Progenitor cell of endocrine pancreas (in vitro differentiated cells): ENCODE results near the gene EFNA2. TPM values are rescaled to one million over a fixed set of nuclear protein-coding genes. Genes with fewer than 3 reads are reported as not detected.

Experiments
- DNase-seq: peaks from one replicate; pipeline ENCODE4 v3.0.0; 2021; ENCODE audit warnings: low spot score; ENCODE audit not compliant: unreplicated experiment
- H3K27ac Mint-ChIP-seq: 2 replicates; pipeline ENCODE4 v1.8.0; 2021; ENCODE audit warnings: mild to moderate bottlenecking, moderate library complexity, mixed read lengths
- H3K27me3 Mint-ChIP-seq: 2 replicates; pipeline ENCODE4 v1.8.0; 2021; ENCODE audit warnings: mixed read lengths
- H3K36me3 Mint-ChIP-seq: 2 replicates; pipeline ENCODE4 v1.8.0; 2022; ENCODE audit warnings: mixed read lengths; ENCODE audit not compliant: insufficient read depth
- H3K4me1 Mint-ChIP-seq: 2 replicates; pipeline ENCODE4 v1.8.0; 2021; ENCODE audit warnings: low read depth, mixed read lengths
- H3K4me3 Mint-ChIP-seq: 2 replicates; pipeline ENCODE4 v1.8.0; 2021; ENCODE audit warnings: low read depth, mild to moderate bottlenecking, moderate library complexity, mixed read lengths
- H3K9me3 Mint-ChIP-seq: 2 replicates; pipeline ENCODE4 v1.8.0; 2021; ENCODE audit warnings: low read depth, mixed read lengths
- CTCF ChIP-seq: fragments of 200-600 bp; sonication (generic); IDR thresholded peaks from one replicate; pipeline ENCODE4 v1.5.0; 2021; ENCODE audit warnings: antibody characterized with exemption, mild to moderate bottlenecking; ENCODE audit not compliant: unreplicated experiment
- total RNA-seq: library from RNA; stranded (reverse); gene quantifications from 2 replicates; pipeline ENCODE4 v1.2.1, GENCODE V29; 2021

EFNA2 gene
- total RNA-seq, 1 donor from 2014 or later = 26.5 TPM

- TF ChIP-seq CTCF = no peak
- Mint-ChIP-seq H3K36me3 (no peaks in the 10 kb centered on the region), H3K4me3 (no peak overlapping the region)
Observed at GRCh38 chr19:1340681-1341469, 55.2 kb downstream of the EFNA2 start.

GRCh38 chr19:1343041-1343440, 57.4 kb downstream of the EFNA2 start:
- no peak overlapping the region for H3K27ac Mint-ChIP-seq
- H3K4me3 Mint-ChIP-seq = no peak overlapping the region

More at GRCh38 chr19:1340681-1341469, 55.2 kb downstream of the EFNA2 start:
- H3K9me3 Mint-ChIP-seq = no peaks in the 10 kb centered on the region
- H3K27me3 Mint-ChIP-seq = peaks cover 6% of the 10 kb centered on the region
- H3K4me1 Mint-ChIP-seq = no peaks in the 10 kb centered on the region
- no peak overlapping the region for H3K27ac Mint-ChIP-seq
- no peak for DNase-seq

GRCh38 chr19:1349211-1349610, 63.5 kb downstream of the EFNA2 start:
- DNase-seq = no peak
- H3K9me3 Mint-ChIP-seq = no peaks in the 10 kb centered on the region
- TF ChIP-seq CTCF = no peak
- H3K36me3 Mint-ChIP-seq = no peaks in the 10 kb centered on the region
- peaks cover 3% of the 10 kb centered on the region for H3K27me3 Mint-ChIP-seq
- H3K27ac Mint-ChIP-seq = no peak overlapping the region
- H3K4me1 Mint-ChIP-seq = no peaks in the 10 kb centered on the region
- H3K4me3 Mint-ChIP-seq = no peak overlapping the region

More at GRCh38 chr19:1343041-1343440, 57.4 kb downstream of the EFNA2 start:
- Mint-ChIP-seq H3K36me3 (no peaks in the 10 kb centered on the region), H3K4me1 (no peaks in the 10 kb centered on the region), H3K9me3 (no peaks in the 10 kb centered on the region), H3K27me3 (peaks cover 6% of the 10 kb centered on the region)
- DNase-seq = no peak
- no peak for TF ChIP-seq CTCF

- no peak overlapping the region for H3K27ac Mint-ChIP-seq
- TF ChIP-seq CTCF = no peak
Observed at GRCh38 chr19:1350867-1351266, 65.2 kb downstream of the EFNA2 start.

More at GRCh38 chr19:1350867-1351266, 65.2 kb downstream of the EFNA2 start:
- no peaks in the 10 kb centered on the region for H3K36me3 Mint-ChIP-seq
- no peaks in the 10 kb centered on the region for H3K27me3 Mint-ChIP-seq
- DNase-seq = no peak
- H3K4me1 Mint-ChIP-seq = peaks cover 6% of the 10 kb centered on the region
- no peak overlapping the region for H3K4me3 Mint-ChIP-seq
- H3K9me3 Mint-ChIP-seq = no peaks in the 10 kb centered on the region

Other genes with a start within 250 kb of the EFNA2 start
- gene ABCA7, start 245.8 kb upstream of the EFNA2 start, total RNA-seq = 54.6 and 57.3 TPM in 2 replicates
- 6.1 and 8.1 TPM in 2 replicates for gene ARHGAP45, start 218.7 kb upstream of the EFNA2 start, total RNA-seq
- 161 TPM in 2 replicates for gene POLR2E, start 190.5 kb upstream of the EFNA2 start, total RNA-seq
- gene GPX4, start 181.9 kb upstream of the EFNA2 start, total RNA-seq = 231 and 236 TPM in 2 replicates
- gene SBNO2, start 111.6 kb upstream of the EFNA2 start, total RNA-seq = 40.9 and 43.2 TPM in 2 replicates
- 59.3 and 61.5 TPM in 2 replicates for gene STK11, start 80.1 kb upstream of the EFNA2 start, total RNA-seq
- gene CBARP, start 47.9 kb upstream of the EFNA2 start, total RNA-seq = 12.4 and 13.0 TPM in 2 replicates
- 107 and 117 TPM in 2 replicates for gene ATP5F1D, start 44.1 kb upstream of the EFNA2 start, total RNA-seq
- gene MIDN, start 37.3 kb upstream of the EFNA2 start, total RNA-seq = 187 and 193 TPM in 2 replicates
- 462 and 465 TPM in 2 replicates for gene CIRBP, start 16.5 kb upstream of the EFNA2 start, total RNA-seq
- gene FAM174C, start 10.3 kb upstream of the EFNA2 start, total RNA-seq = 30.0 and 31.8 TPM in 2 replicates
- 56.8 and 62.4 TPM in 2 replicates for gene NDUFS7, start 98.0 kb downstream of the EFNA2 start, total RNA-seq
- 47.0 and 48.5 TPM in 2 replicates for gene GAMT, start 115.7 kb downstream of the EFNA2 start, total RNA-seq
- 131 and 136 TPM in 2 replicates for gene DAZAP1, start 121.7 kb downstream of the EFNA2 start, total RNA-seq
- gene RPS15, start 152.5 kb downstream of the EFNA2 start, total RNA-seq = 917 and 938 TPM in 2 replicates
- gene APC2, start 164.2 kb downstream of the EFNA2 start, total RNA-seq = 5.2 and 5.8 TPM in 2 replicates
- 31.3 and 36.0 TPM in 2 replicates for gene C19orf25, start 193.3 kb downstream of the EFNA2 start, total RNA-seq
- 32.9 and 37.7 TPM in 2 replicates for gene PCSK4, start 204.5 kb downstream of the EFNA2 start, total RNA-seq
- gene REEP6, start 205.3 kb downstream of the EFNA2 start, total RNA-seq = 16.0 and 16.6 TPM in 2 replicates
- 2.3 and 4.8 TPM in 2 replicates for gene ADAMTSL5, start 227.1 kb downstream of the EFNA2 start, total RNA-seq
- 0.26 and 0.38 TPM in 2 replicates for gene PLK5, start 238.2 kb downstream of the EFNA2 start, total RNA-seq